HEK293 (cell line): Measurements from ENCODE around the gene SMAD7.

Experiments used
- CTCF ChIA-PET: fragments of 350-600 bp; formaldehyde crosslinking; extraction: SDS; loops from one replicate; lab custom pipeline; 2021; ENCODE audit warnings: antibody characterized with exemption; lab: Yijun Ruan, JAX
- POLR2A ChIA-PET: fragments of 300-600 bp; formaldehyde crosslinking; extraction: SDS; loops from one replicate; lab custom pipeline; 2020; ENCODE audit warnings: antibody characterized with exemption, inconsistent platforms; lab: Yijun Ruan, JAX
- H3K27ac ChIP-seq: fragments of 200-500 bp; sonication (Bioruptor generic); 2 replicates; pipeline ENCODE4 v1.5.1; 2014; ENCODE audit warnings: low read depth, low read length, control low read depth, inconsistent platforms; ENCODE audit errors: extremely low read depth
- H3K36me3 ChIP-seq, 2 experiments: fragments of 200-500 bp in 1 of 2; sonication (Bioruptor generic) in 1 of 2; 1 replicate in 1 of 2; 2 replicates in 1 of 2; pipeline ENCODE4 v1.5.1; 2014 to 2017; ENCODE audit warnings: inconsistent platforms in 2 of 2, low read length in 2 of 2; ENCODE audit not compliant: control insufficient read depth in 2 of 2, insufficient read depth in 1 of 2
- H3K4me1 ChIP-seq: fragments of 200-500 bp; sonication (Bioruptor generic); 2 replicates; pipeline ENCODE4 v1.5.1; 2014; ENCODE audit warnings: mild to moderate bottlenecking, low read length, inconsistent platforms; ENCODE audit not compliant: control insufficient read depth, insufficient read depth
- H3K4me3 ChIP-seq: 2 replicates; pipeline ENCODE4 v1.5.1; 2011; ENCODE audit warnings: low read depth, mild to moderate bottlenecking, control low read depth, low read length, moderate library complexity
- H3K9me3 ChIP-seq: fragments of 200-500 bp; sonication (Bioruptor generic); 2 replicates; pipeline ENCODE4 v1.5.1; 2014; ENCODE audit warnings: low read depth, low read length, inconsistent platforms; ENCODE audit not compliant: control insufficient read depth, insufficient read depth
- HOXC10 ChIP-seq: sonication (generic); formaldehyde crosslinking; IDR thresholded peaks from 2 replicates; pipeline ENCODE4 v1.8.1; 2023; ENCODE audit warnings: mild to moderate bottlenecking, missing genetic modification reagents
- INSM2 ChIP-seq: fragments of 450-650 bp; formaldehyde crosslinking; IDR thresholded peaks from 2 replicates; pipeline ENCODE4 v1.5.1; 2016; ENCODE audit warnings: missing biosample characterization, missing genetic modification characterization
- KLF10 ChIP-seq: fragments of 450-650 bp; IDR thresholded peaks from 2 replicates; pipeline ENCODE4 v1.5.1; 2018; ENCODE audit warnings: missing biosample characterization, mild to moderate bottlenecking, missing genetic modification characterization
- KLF16 ChIP-seq: fragments of 450-650 bp; formaldehyde crosslinking; IDR thresholded peaks from 2 replicates; pipeline ENCODE4 v1.5.1; 2017; ENCODE audit warnings: missing biosample characterization, missing genetic modification characterization
- PRDM1 ChIP-seq: fragments of 450-650 bp; formaldehyde crosslinking; IDR thresholded peaks from 2 replicates; pipeline ENCODE4; 2016; ENCODE audit warnings: missing biosample characterization, missing genetic modification characterization
- REST ChIP-seq: fragments of 450-650 bp; formaldehyde crosslinking; IDR thresholded peaks from 2 replicates; pipeline ENCODE4 v1.5.1; 2016; ENCODE audit warnings: missing biosample characterization, missing genetic modification characterization
- SCRT1 ChIP-seq: fragments of 450-650 bp; formaldehyde crosslinking; IDR thresholded peaks from 2 replicates; pipeline ENCODE4 v1.5.1; 2016; ENCODE audit warnings: missing biosample characterization, missing genetic modification characterization, borderline replicate concordance
- SP2 ChIP-seq: fragments of 450-650 bp; formaldehyde crosslinking; IDR thresholded peaks from 2 replicates; pipeline ENCODE4 v1.5.1; 2016; ENCODE audit warnings: missing biosample characterization, missing genetic modification characterization
- TCF7L2 ChIP-seq: IDR thresholded peaks from 2 replicates; pipeline ENCODE4 v1.6.1; 2011; ENCODE audit warnings: low read depth, mild to moderate bottlenecking, inconsistent platforms, low read length, moderate library complexity, borderline replicate concordance
- YY2 ChIP-seq: fragments of 450-650 bp; formaldehyde crosslinking; IDR thresholded peaks from 2 replicates; pipeline ENCODE4 v1.5.1; 2016; ENCODE audit warnings: missing biosample characterization, missing genetic modification characterization
- ZFP3 ChIP-seq: fragments of 450-650 bp; formaldehyde crosslinking; IDR thresholded peaks from 2 replicates; pipeline ENCODE4 v1.5.1; 2016; ENCODE audit warnings: low read depth, missing biosample characterization, missing genetic modification characterization
- ZFP37 ChIP-seq: fragments of 450-650 bp; formaldehyde crosslinking; IDR thresholded peaks from 2 replicates; pipeline ENCODE4 v1.5.1; 2016; ENCODE audit warnings: missing biosample characterization, missing genetic modification characterization
- ZNF112 ChIP-seq: fragments of 450-650 bp; formaldehyde crosslinking; IDR thresholded peaks from 2 replicates; pipeline ENCODE4 v1.5.0; 2017; ENCODE audit warnings: missing biosample characterization, missing genetic modification characterization
- ZNF121 ChIP-seq: fragments of 450-650 bp; formaldehyde crosslinking; IDR thresholded peaks from 2 replicates; pipeline ENCODE4 v1.5.1; 2016; ENCODE audit warnings: missing biosample characterization, missing genetic modification characterization
- ZNF174 ChIP-seq: fragments of 450-650 bp; formaldehyde crosslinking; IDR thresholded peaks from 2 replicates; pipeline ENCODE4 v1.5.0; 2017; ENCODE audit warnings: missing biosample characterization, mild to moderate bottlenecking, missing genetic modification characterization
- ZNF248 ChIP-seq: fragments of 450-650 bp; formaldehyde crosslinking; IDR thresholded peaks from 2 replicates; pipeline ENCODE4 v1.5.1; 2017; ENCODE audit warnings: missing biosample characterization, missing genetic modification characterization
- ZNF324 ChIP-seq: fragments of 450-650 bp; formaldehyde crosslinking; IDR thresholded peaks from 2 replicates; pipeline ENCODE4 v1.5.1; 2016; ENCODE audit warnings: missing biosample characterization, missing genetic modification characterization
- ZNF37A ChIP-seq: fragments of 450-650 bp; IDR thresholded peaks from 2 replicates; pipeline ENCODE4 v1.5.1; 2018; ENCODE audit warnings: missing biosample characterization, missing genetic modification characterization
- ZNF394 ChIP-seq: fragments of 450-650 bp; formaldehyde crosslinking; IDR thresholded peaks from 2 replicates; pipeline ENCODE4 v1.5.1; 2016; ENCODE audit warnings: missing biosample characterization, missing genetic modification characterization, mild to moderate bottlenecking, moderate library complexity, borderline replicate concordance
- ZNF544 ChIP-seq: fragments of 450-650 bp; formaldehyde crosslinking; IDR thresholded peaks from 2 replicates; pipeline ENCODE4 v1.5.0; 2017; ENCODE audit warnings: missing biosample characterization, missing genetic modification characterization
- ZNF623 ChIP-seq: fragments of 450-650 bp; formaldehyde crosslinking; IDR thresholded peaks from 2 replicates; pipeline ENCODE4 v1.5.1; 2016; ENCODE audit warnings: missing biosample characterization, missing genetic modification characterization
- ZNF664 ChIP-seq: fragments of 450-650 bp; formaldehyde crosslinking; IDR thresholded peaks from 2 replicates; pipeline ENCODE4 v1.5.1; 2016; ENCODE audit warnings: missing biosample characterization, missing genetic modification characterization
- ZNF830 ChIP-seq: fragments of 450-650 bp; IDR thresholded peaks from 2 replicates; pipeline ENCODE4 v1.5.0; 2018; ENCODE audit warnings: missing biosample characterization, missing genetic modification characterization, low read depth, mild to moderate bottlenecking, moderate library complexity
- ZSCAN30 ChIP-seq: fragments of 450-650 bp; IDR thresholded peaks from 2 replicates; pipeline ENCODE4 v1.5.1; 2018; ENCODE audit warnings: missing biosample characterization, mild to moderate bottlenecking, missing genetic modification characterization, moderate library complexity
- TF ChIP-seq, protein P1 (sequence below): fragments of 450-650 bp; formaldehyde crosslinking; IDR thresholded peaks from 2 replicates; pipeline ENCODE4 v1.5.1; 2017; ENCODE audit warnings: missing biosample characterization, missing genetic modification characterization

The SMAD7 gene

DNA sequence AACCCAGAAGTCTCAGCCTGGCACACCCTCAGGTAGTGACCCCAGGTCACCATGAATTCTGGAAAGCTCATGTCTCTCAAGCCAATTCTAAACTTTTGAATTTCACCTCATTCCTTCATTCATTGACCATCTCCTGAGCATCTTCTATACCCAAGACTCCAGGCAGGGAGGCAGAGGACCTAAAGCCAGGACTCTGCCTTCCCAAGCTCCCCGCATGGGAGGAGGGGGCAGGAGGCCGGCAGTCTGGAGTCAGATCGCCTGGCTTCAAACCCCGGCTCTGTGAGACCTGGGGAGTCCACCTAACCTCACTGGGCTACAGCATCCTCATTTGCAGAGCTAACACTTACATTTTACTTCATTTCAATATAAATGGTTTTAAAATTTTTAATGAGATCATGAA, 59.0 kb downstream of the SMAD7 start:
- Histone ChIP-seq H3K4me1 (no peaks in the 10 kb centered on the region), H3K9me3 (no peaks in the 10 kb centered on the region), H3K36me3 (no peaks in the 10 kb centered on the region), H3K4me3 (no peak overlapping the region), H3K27ac (no peak overlapping the region)
- ChIA-PET POLR2A (no interaction called here), CTCF (interaction anchor here (0.7 to 1.2 kb wide), 3 partner anchors 121 to 296 kb away, joined by 3 read pairs; no protein-coding TSS in a partner anchor)
- TF ChIP-seq ZNF623 (no peak), ZSCAN30 (no peak), ZNF664 (no peak), INSM2 (tag by site-specific recombination) (no peak), ZFP37 (tag by site-specific recombination) (no peak), REST (no peak), ZNF37A (tag by site-specific recombination) (no peak), SCRT1 (tag by site-specific recombination) (no peak)

DNA sequence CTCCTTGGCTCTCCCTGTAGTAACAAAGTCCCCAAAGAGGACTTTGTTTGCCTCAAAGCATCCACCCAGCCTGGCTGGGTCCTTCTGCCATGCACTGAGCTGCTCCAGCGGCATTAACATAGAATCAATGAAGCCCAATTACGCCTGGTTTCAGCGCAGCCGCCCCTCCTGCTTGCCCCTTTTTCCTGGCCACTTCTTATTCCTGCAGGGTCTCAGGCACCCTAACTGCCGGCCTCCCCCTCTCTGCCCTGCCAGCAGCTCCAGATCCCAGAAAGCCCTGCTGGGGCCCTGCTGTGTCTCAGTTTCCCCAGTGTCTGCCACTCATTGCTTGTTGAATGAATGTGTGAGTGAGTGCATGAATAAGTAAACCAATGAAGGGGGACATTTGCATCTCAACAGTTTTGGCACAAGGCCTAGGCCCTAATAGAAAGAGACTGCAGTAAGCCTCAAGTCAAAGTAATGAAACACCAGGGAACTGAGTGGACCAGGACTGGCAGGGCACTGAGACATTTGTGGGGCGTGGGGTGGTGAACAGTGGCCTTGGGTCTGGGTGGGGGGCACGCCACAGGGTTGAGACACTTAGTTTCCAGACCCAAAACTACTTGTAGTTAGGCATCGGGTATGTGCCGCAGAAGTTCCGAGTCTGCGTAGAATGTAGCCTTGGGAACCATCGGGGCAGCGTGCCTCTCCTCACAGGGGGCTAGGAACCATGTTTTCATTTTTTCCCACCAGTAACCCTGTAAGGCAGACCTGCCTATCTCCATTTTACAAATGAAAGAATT, 60.6 kb downstream of the SMAD7 start:
- no peaks in the 10 kb centered on the region for H3K9me3 ChIP-seq
- POLR2A ChIA-PET: interaction anchor here (0.6 kb wide), 1 partner anchor 62 kb away, joined by 3 read pairs; no protein-coding TSS in a partner anchor
- CTCF ChIA-PET: interaction anchor here (0.5 kb wide), 1 partner anchor 9 kb away, joined by 4 read pairs; no protein-coding TSS in a partner anchor

More for the DNA sequence above, 60.6 kb downstream of the SMAD7 start:
- Histone ChIP-seq H3K4me1 (no peaks in the 10 kb centered on the region), H3K27ac (no peak overlapping the region), H3K36me3 (no peaks in the 10 kb centered on the region), H3K4me3 (no peak overlapping the region)
- TF ChIP-seq ZNF121 (no peak), ZNF544 (tag by site-specific recombination) (no peak), ZNF394 (tag by site-specific recombination) (no peak), YY2 (no peak), HOXC10 (CRISPR knock-in tag) (no peak), ZNF248 (tag by site-specific recombination) (no peak), ZNF324 (tag by site-specific recombination) (no peak), KLF16 (tag by site-specific recombination) (no peak), KLF10 (no peak), ZFP3 (no peak), SP2 (tag by site-specific recombination) (no peak), PRDM1 (no peak), ZNF112 (no peak), ZNF830 (no peak), TCF7L2 (no peak), ZNF174 (no peak)
- TF ChIP-seq, protein P1, sequence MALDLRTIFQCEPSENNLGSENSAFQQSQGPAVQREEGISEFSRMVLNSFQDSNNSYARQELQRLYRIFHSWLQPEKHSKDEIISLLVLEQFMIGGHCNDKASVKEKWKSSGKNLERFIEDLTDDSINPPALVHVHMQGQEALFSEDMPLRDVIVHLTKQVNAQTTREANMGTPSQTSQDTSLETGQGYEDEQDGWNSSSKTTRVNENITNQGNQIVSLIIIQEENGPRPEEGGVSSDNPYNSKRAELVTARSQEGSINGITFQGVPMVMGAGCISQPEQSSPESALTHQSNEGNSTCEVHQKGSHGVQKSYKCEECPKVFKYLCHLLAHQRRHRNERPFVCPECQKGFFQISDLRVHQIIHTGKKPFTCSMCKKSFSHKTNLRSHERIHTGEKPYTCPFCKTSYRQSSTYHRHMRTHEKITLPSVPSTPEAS (tag by site-specific recombination): no peak
